Hematopoietic multipotent progenitor cell treated with erythropoietin and hydrocortisone succinate and interleukin-3 and kit ligand, for 4 days (in vitro differentiated cells): ENCODE results near the gene OR4K15.
A peak's percentile ranks its signal among the peaks of the same experiment; 100 is the strongest.
"Not testable (repeated sequence)": the region's sequence is repeated elsewhere in the genome, so short reads cannot be mapped to it uniquely, and the experiment has no call there.

Experiments used
- DNase-seq: peaks from one replicate; pipeline ENCODE4 v3.0.0-alpha.2; 2015

OR4K15 gene

GRCh38 chr14:19975291-19975690 lies at the start of gene OR4K15:
TSS of gene OR4K15 (plus strand) at chr14:19975591. CDS start at chr14:19975591, 0 bp downstream.
- DNase-seq: no peak

GRCh38 chr14:19930617-19931016 lies 44.8 kb upstream of the OR4K15 start, which contains the start of gene OR4K1:
TSS of gene OR4K1 (plus strand) at chr14:19930917. CDS start at chr14:19935667, 4,750 bp downstream.
- no peak for DNase-seq

- DNase-seq: no peak
These were observed 33.7 kb upstream of the OR4K15 start for GRCh38 chr14:19941668-19942067.

GRCh38 chr14:19947413-19948090 lies 27.8 kb upstream of the OR4K15 start:
- DNase-seq: peak; percentile 3

GRCh38 chr14:19949218-19949617 lies 26.2 kb upstream of the OR4K15 start:
- DNase-seq: no peak

GRCh38 chr14:19969735-19970134 lies 5.7 kb upstream of the OR4K15 start:
- DNase-seq: not testable (repeated sequence)

- DNase-seq: peak; percentile 5
These were observed 547 bp upstream of the OR4K15 start for GRCh38 chr14:19974844-19975243.

- DNase-seq: no peak
These were observed 18.0 kb downstream of the OR4K15 start for GRCh38 chr14:19993438-19993837.

- DNase-seq: no peak
These were observed 26.5 kb downstream of the OR4K15 start, which contains the start of gene OR4Q2 for GRCh38 chr14:20001863-20002262. TSS of gene OR4Q2 (plus strand) at chr14:20002163.

- DNase-seq: peak; percentile 38
These were observed 26.9 kb downstream of the OR4K15 start for GRCh38 chr14:20002319-20002718.

- DNase-seq: no peak
These were observed 32.8 kb downstream of the OR4K15 start for GRCh38 chr14:20008156-20008555.

- DNase-seq: no peak
These were observed 44.0 kb downstream of the OR4K15 start, which contains the start of gene OR4K14 for GRCh38 chr14:20019257-20019865. TSS of gene OR4K14 (minus strand) at chr14:20019307. CDS start at chr14:20015193, 4,114 bp downstream.
